GM19238 (cell line): ENCODE measurements around the gene IL36B.

Experiments used
- DNase-seq: peaks from one replicate; pipeline ENCODE4 v3.0.0; 2011; ENCODE audit warnings: low spot score; ENCODE audit not compliant: insufficient read length

IL36B gene

DNA sequence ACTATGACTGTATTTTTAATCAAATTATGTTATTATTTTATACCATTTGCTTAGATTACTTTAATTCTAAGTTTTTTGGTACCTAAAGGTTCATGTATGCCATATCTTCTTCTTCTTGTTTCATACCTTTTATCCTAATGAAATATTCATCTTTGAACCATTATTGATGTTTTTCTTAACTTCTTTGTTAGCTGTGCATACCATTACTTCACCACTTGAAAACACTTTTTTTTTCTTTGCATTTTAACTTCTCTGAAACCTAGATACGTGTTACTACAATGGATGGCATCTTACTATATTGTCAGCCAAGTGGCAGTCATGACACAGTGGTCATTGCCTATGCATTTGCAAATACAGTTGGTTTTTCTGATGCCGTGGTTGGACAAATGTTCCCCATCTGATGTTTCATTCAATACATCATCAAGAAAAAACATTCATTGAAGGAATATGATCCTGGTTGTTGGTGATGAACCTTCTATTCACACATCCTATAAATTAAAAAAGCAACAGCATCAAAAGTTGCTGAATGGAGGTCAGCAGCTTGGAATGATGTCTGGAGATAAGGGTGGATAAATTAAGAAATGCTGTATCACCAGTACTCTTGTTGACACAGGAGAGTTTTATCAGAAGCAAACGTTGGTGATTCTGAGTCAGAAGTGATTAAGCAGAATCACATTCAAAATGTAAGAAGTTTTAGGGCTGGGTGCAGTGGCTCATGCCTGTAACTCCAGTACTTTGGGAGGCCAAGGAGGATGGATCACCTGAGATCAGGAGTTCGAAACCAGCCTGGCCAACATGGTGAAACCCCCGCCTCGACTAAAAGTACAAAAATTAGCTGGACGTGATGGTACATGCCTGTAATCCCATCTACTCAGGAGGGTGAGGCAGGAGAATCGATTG lies 40.0 kb downstream of the IL36B start:
- DNase-seq, result no peak

- no peak for DNase-seq
Observed at GRCh38 chr2:113011108-113011507, 41.6 kb downstream of the IL36B start.

- DNase-seq, result no peak
Observed at GRCh38 chr2:113010088-113010487, 42.6 kb downstream of the IL36B start.

- DNase-seq, result no peak
Observed at GRCh38 chr2:113009622-113010021, 43.0 kb downstream of the IL36B start.

GRCh38 chr2:113007250-113007649 lies 45.4 kb downstream of the IL36B start:
- DNase-seq, result no peak

- no peak for DNase-seq
Observed at GRCh38 chr2:113005030-113005509, 47.6 kb downstream of the IL36B start, which contains the start of gene IL36A. Gene IL36A, plus strand, starts transcription at chr2:113005459. Its CDS starts 413 bp downstream, at chr2:113005872.

DNA sequence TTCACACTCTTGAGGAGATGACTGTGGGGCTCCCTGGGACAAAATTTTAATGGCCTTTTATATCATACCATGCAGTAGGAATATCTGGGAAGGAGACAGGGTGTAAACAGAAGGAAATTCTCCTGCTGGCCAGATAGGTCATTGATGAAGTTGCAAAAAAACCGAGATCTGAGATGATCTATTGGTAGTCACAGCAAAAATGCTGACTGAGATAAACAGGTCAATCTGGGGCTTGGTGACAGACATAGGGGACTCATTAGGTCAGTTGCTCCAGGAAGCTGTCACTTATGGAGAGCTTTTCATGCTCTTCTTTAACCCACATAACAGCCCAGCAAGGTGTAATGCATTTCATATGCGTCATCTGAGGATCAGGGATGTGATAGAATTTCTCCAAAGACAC lies 50.0 kb downstream of the IL36B start:
- no peak for DNase-seq

- no peak for DNase-seq
Observed at GRCh38 chr2:113000436-113000835, 52.2 kb downstream of the IL36B start.

DNA sequence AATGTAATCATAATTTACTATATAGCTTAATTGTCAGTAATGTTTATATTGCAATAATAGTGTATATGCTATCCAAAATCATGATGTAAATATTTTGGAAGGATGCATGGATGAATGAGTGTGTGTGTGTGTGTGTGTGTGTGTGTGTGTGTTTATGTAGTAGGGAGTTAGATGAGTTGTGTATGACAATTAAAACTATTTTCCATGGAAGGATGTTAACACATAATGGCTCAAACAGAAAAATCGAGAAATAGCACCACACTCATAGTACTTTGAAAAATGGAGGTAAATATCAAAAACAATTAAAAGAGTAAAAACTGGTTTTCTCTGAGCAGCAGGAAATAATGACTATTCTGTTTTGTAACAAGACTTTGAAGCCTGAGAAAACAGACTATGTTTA lies 55.5 kb downstream of the IL36B start:
- no peak for DNase-seq

GRCh38 chr2:112996635-112997034 lies 56.0 kb downstream of the IL36B start:
- DNase-seq, result no peak

- no peak for DNase-seq
Observed at GRCh38 chr2:112995346-112995920, 57.2 kb downstream of the IL36B start.

DNA sequence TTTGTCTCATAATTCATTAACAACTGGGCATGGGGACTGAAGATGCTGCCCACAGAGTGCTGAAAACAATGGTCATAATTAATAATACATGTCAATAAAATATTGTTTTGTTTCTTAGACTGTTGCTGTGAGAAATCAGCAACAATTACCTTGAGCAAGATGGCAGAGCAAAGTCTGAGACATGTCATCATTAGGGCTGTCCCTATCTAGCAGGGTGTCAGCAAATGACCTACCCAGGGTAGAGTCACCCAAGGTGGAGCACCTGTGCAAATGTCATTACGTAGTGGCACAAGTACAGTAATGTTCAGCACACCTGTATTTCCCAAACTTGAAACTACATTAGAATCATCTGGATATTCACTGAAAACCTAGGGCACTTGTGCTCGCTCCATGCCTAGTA lies 58.0 kb downstream of the IL36B start:
- DNase-seq, result no peak

DNA sequence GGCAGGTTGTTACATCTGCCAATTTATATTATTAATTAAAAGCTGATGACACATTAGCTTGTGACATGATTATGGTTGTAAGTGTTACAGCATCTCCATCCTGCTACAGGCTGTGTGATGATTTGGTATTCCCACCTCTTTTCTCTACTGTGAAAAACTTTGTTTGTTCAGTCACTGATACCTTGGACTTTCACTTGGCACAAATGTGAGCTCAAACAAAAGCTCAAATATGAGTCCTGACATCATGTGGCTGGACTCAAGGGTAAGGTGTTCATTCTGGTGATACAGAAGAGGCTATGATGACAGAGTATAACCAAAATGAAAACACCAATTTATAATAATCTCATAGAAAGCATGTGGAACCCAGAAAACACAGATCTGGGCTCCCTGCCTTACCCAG lies 58.8 kb downstream of the IL36B start:
- DNase-seq, result no peak

- DNase-seq, result no peak
Observed at GRCh38 chr2:112989611-112990010, 63.1 kb downstream of the IL36B start.

GRCh38 chr2:112985090-112985489 lies 67.6 kb downstream of the IL36B start:
- DNase-seq, result no peak

GRCh38 chr2:112980537-112980936 lies 72.1 kb downstream of the IL36B start:
- DNase-seq, result no peak

DNA sequence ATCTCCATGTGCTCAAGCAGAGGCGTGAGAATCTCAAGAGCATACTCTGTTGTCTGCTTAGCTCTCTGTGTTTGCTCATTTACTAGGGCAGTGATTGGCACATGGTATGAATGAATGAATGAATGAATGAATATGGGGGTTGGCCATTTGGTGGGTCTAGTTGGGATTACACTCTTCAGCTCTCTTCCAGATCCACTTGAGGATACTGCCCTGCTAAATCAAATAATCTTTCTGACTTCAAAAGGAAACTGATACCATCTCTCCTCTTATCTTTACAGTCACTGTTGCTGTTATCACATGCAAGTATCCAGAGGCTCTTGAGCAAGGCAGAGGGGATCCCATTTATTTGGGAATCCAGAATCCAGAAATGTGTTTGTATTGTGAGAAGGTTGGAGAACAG lies 72.9 kb downstream of the IL36B start:
- no peak for DNase-seq

- no peak for DNase-seq
Observed at GRCh38 chr2:112977559-112978056, 75.1 kb downstream of the IL36B start, which contains the start of gene IL36G. Gene IL36G, plus strand, starts transcription at chr2:112978006. Its CDS starts 633 bp downstream, at chr2:112978639.
